MM.1S (cell line): Measurements from ENCODE around the gene TACR2.

Experiments used
- DNase-seq: peaks from one replicate; pipeline ENCODE4 v3.0.0-alpha.2; 2015
- H2AFZ ChIP-seq: fragments of 300-600 bp; sonication (generic); 2 replicates; pipeline ENCODE4 v1.6.0; 2016; ENCODE audit warnings: antibody characterized with exemption, low read length
- H3F3A ChIP-seq: fragments of 300-600 bp; sonication (generic); 2 replicates; pipeline ENCODE4 v1.6.1; 2016; ENCODE audit warnings: mild to moderate bottlenecking, antibody characterized with exemption, low read length, moderate library complexity, mixed read lengths; ENCODE audit not compliant: insufficient read depth
- H3K27ac ChIP-seq: fragments of 300-600 bp; sonication (generic); 2 replicates; pipeline ENCODE4 v1.5.1; 2016; ENCODE audit warnings: mild to moderate bottlenecking, low read length
- H3K27me3 ChIP-seq: fragments of 300-600 bp; sonication (generic); replicated peaks from 2 replicates; pipeline ENCODE4 v1.6.0; 2016; ENCODE audit warnings: low read length; ENCODE audit not compliant: insufficient read depth
- H3K36me3 ChIP-seq: fragments of 300-600 bp; sonication (generic); replicated peaks from 2 replicates; pipeline ENCODE4 v1.6.1; 2016; ENCODE audit warnings: mild to moderate bottlenecking, low read length, mixed read lengths; ENCODE audit not compliant: insufficient read depth
- H3K4me1 ChIP-seq: fragments of 300-600 bp; sonication (generic); 2 replicates; pipeline ENCODE4 v1.6.1; 2016; ENCODE audit warnings: low read length, mixed read lengths
- H3K4me2 ChIP-seq: fragments of 300-600 bp; sonication (generic); 2 replicates; pipeline ENCODE4 v1.6.0; 2016; ENCODE audit warnings: low read depth, low read length
- H3K4me3 ChIP-seq: fragments of 300-600 bp; sonication (generic); 2 replicates; pipeline ENCODE4 v1.5.1; 2016; ENCODE audit warnings: low read length, mixed read lengths
- H3K79me2 ChIP-seq: fragments of 300-600 bp; sonication (generic); 2 replicates; pipeline ENCODE4 v1.6.1; 2016; ENCODE audit warnings: mixed run types, low read length, mixed read lengths
- H3K9ac ChIP-seq: fragments of 300-600 bp; sonication (generic); 2 replicates; pipeline ENCODE4 v1.6.1; 2016; ENCODE audit warnings: low read length, mixed read lengths
- H3K9me2 ChIP-seq: fragments of 300-600 bp; sonication (generic); replicated peaks from 2 replicates; pipeline ENCODE4 v1.6.1; 2016; ENCODE audit warnings: mild to moderate bottlenecking, low read length, mixed read lengths; ENCODE audit not compliant: insufficient read depth
- H3K9me3 ChIP-seq: fragments of 300-600 bp; sonication (generic); replicated peaks from 2 replicates; pipeline ENCODE4 v1.6.1; 2016; ENCODE audit warnings: mild to moderate bottlenecking, low read length, mixed read lengths; ENCODE audit not compliant: insufficient read depth
- H4K20me1 ChIP-seq: fragments of 300-600 bp; sonication (generic); 2 replicates; pipeline ENCODE4 v1.6.1; 2016; ENCODE audit warnings: mild to moderate bottlenecking, low read length, moderate library complexity, mixed read lengths; ENCODE audit not compliant: insufficient read depth
- CTCF ChIP-seq: fragments of 300-600 bp; sonication (generic); IDR thresholded peaks from 2 replicates; pipeline ENCODE4 v1.5.1; 2016; ENCODE audit warnings: antibody characterized with exemption, low read length, mixed read lengths
- EZH2 ChIP-seq: fragments of 300-600 bp; sonication (generic); optimal IDR thresholded peaks from 2 replicates; pipeline ENCODE3; 2017; ENCODE audit warnings: low read depth, mild to moderate bottlenecking, antibody characterized with exemption, low read length, mixed read lengths
- EZH2phosphoT487 ChIP-seq: fragments of 300-600 bp; sonication (generic); IDR thresholded peaks from 2 replicates; pipeline ENCODE4 v1.6.1; 2018; ENCODE audit warnings: antibody characterized with exemption, low read length

The TACR2 gene

GRCh38 chr10:69403519-69403918, 13.2 kb downstream of the TACR2 start:
- no peaks in the 10 kb centered on the region for H3K9me2 ChIP-seq
- H3K79me2 ChIP-seq = no peaks in the 10 kb centered on the region
- H3K36me3 ChIP-seq = no peaks in the 10 kb centered on the region
- no peaks in the 10 kb centered on the region for H3K27me3 ChIP-seq
- peaks cover 4% of the 10 kb centered on the region for H3F3A ChIP-seq
- no peak overlapping the region for H3K4me2 ChIP-seq
- H3K27ac ChIP-seq = no peak overlapping the region
- peaks cover 6% of the 10 kb centered on the region for H3K4me1 ChIP-seq
- TF ChIP-seq CTCF = no peak
- no peak for TF ChIP-seq EZH2phosphoT487
- H3K4me3 ChIP-seq = no peak overlapping the region
- DNase-seq = no peak
- H4K20me1 ChIP-seq = no peaks in the 10 kb centered on the region
- no peak overlapping the region for H2AFZ ChIP-seq
- no peak overlapping the region for H3K9ac ChIP-seq
- H3K9me3 ChIP-seq = no peaks in the 10 kb centered on the region

- Histone ChIP-seq H3K9ac (no peak overlapping the region), H3K79me2 (no peaks in the 10 kb centered on the region), H3K27ac (no peak overlapping the region), H4K20me1 (no peaks in the 10 kb centered on the region), H3K27me3 (no peaks in the 10 kb centered on the region), H3K4me3 (no peak overlapping the region), H3K4me1 (peaks cover 4% of the 10 kb centered on the region), H3K9me3 (no peaks in the 10 kb centered on the region), H3K36me3 (no peaks in the 10 kb centered on the region), H3F3A (0 out of 2 replicates have a peak, but pooled peaks cover under 1% of the 10 kb centered on the region), H3K9me2 (no peaks in the 10 kb centered on the region), H2AFZ (no peak overlapping the region), H3K4me2 (no peak overlapping the region)
- no peak for DNase-seq
- TF ChIP-seq EZH2 = no peak
- TF ChIP-seq EZH2phosphoT487 = no peak
- no peak for TF ChIP-seq CTCF
Measured at GRCh38 chr10:69403066-69403465, 13.7 kb downstream of the TACR2 start.

- H3K4me3 ChIP-seq = no peak overlapping the region
- no peaks in the 10 kb centered on the region for H3F3A ChIP-seq
- no peaks in the 10 kb centered on the region for H4K20me1 ChIP-seq
- no peaks in the 10 kb centered on the region for H3K79me2 ChIP-seq
- no peaks in the 10 kb centered on the region for H3K36me3 ChIP-seq
- DNase-seq = no peak
- no peaks in the 10 kb centered on the region for H3K9me3 ChIP-seq
- H3K27ac ChIP-seq = no peak overlapping the region
- H3K9me2 ChIP-seq = no peaks in the 10 kb centered on the region
- no peak overlapping the region for H3K9ac ChIP-seq
- H2AFZ ChIP-seq = no peak overlapping the region
- TF ChIP-seq CTCF (no peak), EZH2phosphoT487 (no peak), EZH2 (no peak)
- H3K4me2 ChIP-seq = no peak overlapping the region
- H3K4me1 ChIP-seq = no peaks in the 10 kb centered on the region
- no peaks in the 10 kb centered on the region for H3K27me3 ChIP-seq
Measured at GRCh38 chr10:69402386-69402785, 14.3 kb downstream of the TACR2 start.

GRCh38 chr10:69401416-69401815, 15.3 kb downstream of the TACR2 start:
- Histone ChIP-seq H3K4me1 (no peaks in the 10 kb centered on the region), H3F3A (no peaks in the 10 kb centered on the region), H4K20me1 (no peaks in the 10 kb centered on the region), H3K4me3 (no peak overlapping the region), H3K9me3 (no peaks in the 10 kb centered on the region), H3K9me2 (no peaks in the 10 kb centered on the region), H3K9ac (no peak overlapping the region), H3K27me3 (no peaks in the 10 kb centered on the region), H3K36me3 (no peaks in the 10 kb centered on the region), H3K4me2 (no peak overlapping the region), H3K79me2 (no peaks in the 10 kb centered on the region), H3K27ac (no peak overlapping the region), H2AFZ (no peak overlapping the region)
- no peak for TF ChIP-seq EZH2
- no peak for TF ChIP-seq CTCF
- DNase-seq = no peak
